Testis (tissue), 2 donors: Measurements from ENCODE around the gene FOXRED1.

Experiments used
- POLR2A ChIP-seq: fragments of 450-650 bp; IDR thresholded peaks from one replicate; pipeline ENCODE4 v1.6.1; 2017; ENCODE audit warnings: antibody characterized with exemption, mild to moderate bottlenecking, moderate library complexity
- TF ChIP-seq, protein P1 (sequence below), 3 experiments: fragments of 450-650 bp in 2 of 3; fragments of 200-600 bp in 1 of 3; sonication (generic) in 1 of 3; IDR thresholded peaks; one replicate each; pipeline ENCODE4 v1.5.1; 2016 to 2019; ENCODE audit warnings: antibody characterized with exemption in 3 of 3, mild to moderate bottlenecking in 2 of 3, moderate library complexity in 1 of 3

DNA sequence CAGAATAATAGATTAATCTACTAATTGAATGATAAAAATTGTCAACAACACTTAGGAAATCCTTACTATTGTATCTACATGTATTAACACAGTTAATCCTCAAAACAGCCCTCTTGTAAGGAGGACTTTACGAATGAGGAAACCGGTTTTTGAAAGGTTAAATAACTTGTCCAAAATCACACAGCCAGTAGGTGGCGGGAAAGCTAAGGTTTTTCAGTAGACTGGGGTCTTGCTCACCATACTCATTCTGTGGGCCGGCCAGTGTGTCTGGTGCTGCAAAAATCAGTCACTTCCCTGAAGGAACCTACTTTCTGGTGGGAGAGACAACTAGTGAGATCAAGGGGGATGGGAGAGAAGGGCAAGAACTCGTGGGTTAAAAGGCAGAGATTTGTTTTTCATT is 38.8 kb downstream of the FOXRED1 start:
- TF ChIP-seq, protein P1, sequence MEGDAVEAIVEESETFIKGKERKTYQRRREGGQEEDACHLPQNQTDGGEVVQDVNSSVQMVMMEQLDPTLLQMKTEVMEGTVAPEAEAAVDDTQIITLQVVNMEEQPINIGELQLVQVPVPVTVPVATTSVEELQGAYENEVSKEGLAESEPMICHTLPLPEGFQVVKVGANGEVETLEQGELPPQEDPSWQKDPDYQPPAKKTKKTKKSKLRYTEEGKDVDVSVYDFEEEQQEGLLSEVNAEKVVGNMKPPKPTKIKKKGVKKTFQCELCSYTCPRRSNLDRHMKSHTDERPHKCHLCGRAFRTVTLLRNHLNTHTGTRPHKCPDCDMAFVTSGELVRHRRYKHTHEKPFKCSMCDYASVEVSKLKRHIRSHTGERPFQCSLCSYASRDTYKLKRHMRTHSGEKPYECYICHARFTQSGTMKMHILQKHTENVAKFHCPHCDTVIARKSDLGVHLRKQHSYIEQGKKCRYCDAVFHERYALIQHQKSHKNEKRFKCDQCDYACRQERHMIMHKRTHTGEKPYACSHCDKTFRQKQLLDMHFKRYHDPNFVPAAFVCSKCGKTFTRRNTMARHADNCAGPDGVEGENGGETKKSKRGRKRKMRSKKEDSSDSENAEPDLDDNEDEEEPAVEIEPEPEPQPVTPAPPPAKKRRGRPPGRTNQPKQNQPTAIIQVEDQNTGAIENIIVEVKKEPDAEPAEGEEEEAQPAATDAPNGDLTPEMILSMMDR (IDR thresholded peaks at IDR 0.05) = peak; percentile 26 to 42 (median 39)
- TF ChIP-seq POLR2A = no peak
